Tibial nerve (tissue), 4 donors: ENCODE measurements around the gene THSD7B. TPM values are rescaled to one million over a fixed set of nuclear protein-coding genes. Genes with fewer than 3 reads are reported as not detected.

ENCODE experiments used
- DNase-seq, 2 donors: peaks; one replicate each; pipeline ENCODE4 v3.0.0-alpha.2; 2019; ENCODE audit warnings: low spot score in 2 of 2
- H3K27ac ChIP-seq, 4 donors: fragments of 200-600 bp; sonication (generic) in 3 of 4; one replicate each; pipeline ENCODE4 v1.5.1; 2017 to 2019; ENCODE audit warnings: mild to moderate bottlenecking in 1 of 4
- H3K27me3 ChIP-seq, 2 donors: fragments of 200-600 bp; sonication (generic) in 1 of 2; one replicate each; pipeline versions ENCODE4 v1.5.1 to v1.6.0; 2017 to 2019
- H3K36me3 ChIP-seq, 3 donors: fragments of 200-600 bp; sonication (generic); one replicate each; pipeline ENCODE4 v1.5.1; 2018 to 2019
- H3K4me1 ChIP-seq, 4 donors: fragments of 200-600 bp; sonication (generic) in 3 of 4; one replicate each; pipeline ENCODE4 v1.5.1; 2017 to 2019
- H3K4me3 ChIP-seq, 4 donors: fragments of 200-600 bp; sonication (generic) in 3 of 4; one replicate each; pipeline ENCODE4 v1.5.1; 2017 to 2019; ENCODE audit warnings: mild to moderate bottlenecking in 1 of 4, moderate library complexity in 1 of 4
- H3K9me3 ChIP-seq, 4 donors: fragments of 200-600 bp; sonication (generic) in 3 of 4; one replicate each; pipeline ENCODE4 v1.5.1; 2017 to 2019
- EP300 ChIP-seq, 2 donors: sonication (generic); formaldehyde crosslinking; IDR thresholded peaks; one replicate each; pipeline ENCODE4 v1.6.1; 2017; ENCODE audit warnings: antibody characterized with exemption in 2 of 2, mild to moderate bottlenecking in 1 of 2
- POLR2A ChIP-seq, 2 donors: fragments of 450-650 bp; IDR thresholded peaks; one replicate each; pipeline ENCODE4 v1.6.1; 2017; ENCODE audit warnings: antibody characterized with exemption in 2 of 2, mild to moderate bottlenecking in 2 of 2, moderate library complexity in 2 of 2
- WGBS, 2 donors: methylation state at CpG; one replicate each; pipeline ENCODE4 v1.1.5; 2018; 5-methylcytosine and 5-hydroxymethylcytosine counted together
- total RNA-seq, 4 donors: library from RNA; depleted of rRNA; stranded (reverse); fragments of >200 nt; gene quantifications; one replicate each; pipeline ENCODE4 v1.1.0, GENCODE V29; 2016
- TF ChIP-seq, protein P1 (sequence below), 5 experiments: fragments of 200-600 bp in 3 of 5; fragments of 450-650 bp in 2 of 5; sonication (generic) in 3 of 5; IDR thresholded peaks; one replicate each; pipeline ENCODE4 v1.5.1; 2016 to 2019; ENCODE audit warnings: antibody characterized with exemption in 5 of 5, mild to moderate bottlenecking in 3 of 5, moderate library complexity in 2 of 5

The THSD7B gene
- total RNA-seq, 4 donors from 2014 or later: 1.5 to 13.8 (median 6.7) TPM

GRCh38 chr2:137039482-137040152 is 274.3 kb downstream of the THSD7B start:
- Histone ChIP-seq H3K27me3 (no peaks in the 10 kb centered on the region), H3K36me3 (no peaks in the 10 kb centered on the region), H3K9me3 (no peaks in the 10 kb centered on the region), H3K27ac (no peak overlapping the region), H3K4me3 (no peak overlapping the region), H3K4me1 (no peaks in the 10 kb centered on the region)
- 54 to 67% methylated on average over 2 of the region's 2 CpGs for WGBS, 2 donors
- no peak for TF ChIP-seq EP300 (IDR thresholded peaks at IDR 0.05)
- TF ChIP-seq, protein P1, sequence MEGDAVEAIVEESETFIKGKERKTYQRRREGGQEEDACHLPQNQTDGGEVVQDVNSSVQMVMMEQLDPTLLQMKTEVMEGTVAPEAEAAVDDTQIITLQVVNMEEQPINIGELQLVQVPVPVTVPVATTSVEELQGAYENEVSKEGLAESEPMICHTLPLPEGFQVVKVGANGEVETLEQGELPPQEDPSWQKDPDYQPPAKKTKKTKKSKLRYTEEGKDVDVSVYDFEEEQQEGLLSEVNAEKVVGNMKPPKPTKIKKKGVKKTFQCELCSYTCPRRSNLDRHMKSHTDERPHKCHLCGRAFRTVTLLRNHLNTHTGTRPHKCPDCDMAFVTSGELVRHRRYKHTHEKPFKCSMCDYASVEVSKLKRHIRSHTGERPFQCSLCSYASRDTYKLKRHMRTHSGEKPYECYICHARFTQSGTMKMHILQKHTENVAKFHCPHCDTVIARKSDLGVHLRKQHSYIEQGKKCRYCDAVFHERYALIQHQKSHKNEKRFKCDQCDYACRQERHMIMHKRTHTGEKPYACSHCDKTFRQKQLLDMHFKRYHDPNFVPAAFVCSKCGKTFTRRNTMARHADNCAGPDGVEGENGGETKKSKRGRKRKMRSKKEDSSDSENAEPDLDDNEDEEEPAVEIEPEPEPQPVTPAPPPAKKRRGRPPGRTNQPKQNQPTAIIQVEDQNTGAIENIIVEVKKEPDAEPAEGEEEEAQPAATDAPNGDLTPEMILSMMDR (IDR thresholded peaks at IDR 0.05): no peak
- no peak for TF ChIP-seq POLR2A (IDR thresholded peaks at IDR 0.05)
- DNase-seq: no peak

GRCh38 chr2:137047369-137047768 is 282.0 kb downstream of the THSD7B start:
- no peaks in the 10 kb centered on the region for H3K27me3 ChIP-seq
- WGBS, 2 donors: 81 to 85% methylated on average over 5 of the region's 5 CpGs
- TF ChIP-seq POLR2A (IDR thresholded peaks at IDR 0.05) (no peak), EP300 (IDR thresholded peaks at IDR 0.05) (no peak)
- TF ChIP-seq, protein P1 (IDR thresholded peaks at IDR 0.05): no peak
- no peaks in the 10 kb centered on the region for H3K9me3 ChIP-seq
- no peak overlapping the region for H3K4me3 ChIP-seq
- H3K4me1 ChIP-seq: no peaks in the 10 kb centered on the region
- DNase-seq: no peak
- no peaks in the 10 kb centered on the region for H3K36me3 ChIP-seq
- no peak overlapping the region for H3K27ac ChIP-seq

DNA sequence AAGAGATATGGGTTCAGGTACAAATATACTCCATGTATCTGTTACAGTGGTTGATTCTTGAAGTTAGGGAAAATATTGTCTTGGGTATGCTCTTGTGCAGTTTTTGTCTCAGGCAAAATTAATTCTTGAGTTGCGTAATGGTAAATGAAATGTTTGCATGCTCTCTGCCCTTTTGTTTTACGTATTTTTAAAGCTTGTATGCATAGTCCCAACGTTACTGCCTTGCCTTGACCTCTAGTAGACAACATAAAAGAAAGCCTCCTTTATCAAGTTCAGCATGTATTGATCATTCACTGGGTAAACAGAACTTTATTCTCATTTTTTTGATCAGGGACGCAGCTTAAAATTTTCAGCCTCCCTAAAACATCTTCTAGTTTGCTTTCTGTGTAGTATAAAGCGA is 283.1 kb downstream of the THSD7B start:
- Histone ChIP-seq H3K4me1 (no peaks in the 10 kb centered on the region), H3K27me3 (no peaks in the 10 kb centered on the region), H3K4me3 (no peak overlapping the region), H3K9me3 (no peaks in the 10 kb centered on the region), H3K36me3 (no peaks in the 10 kb centered on the region), H3K27ac (no peak overlapping the region)
- WGBS, 2 donors: 63 to 67% methylated on average over 5 of the region's 5 CpGs
- DNase-seq: no peak
- no peak for TF ChIP-seq POLR2A (IDR thresholded peaks at IDR 0.05)
- TF ChIP-seq, protein P1 (IDR thresholded peaks at IDR 0.05): no peak
- TF ChIP-seq EP300 (IDR thresholded peaks at IDR 0.05): no peak

- Histone ChIP-seq H3K36me3 (no peaks in the 10 kb centered on the region), H3K4me1 (no peaks in the 10 kb centered on the region), H3K9me3 (no peaks in the 10 kb centered on the region), H3K27ac (no peak overlapping the region), H3K4me3 (no peak overlapping the region), H3K27me3 (no peaks in the 10 kb centered on the region)
- no peak for TF ChIP-seq POLR2A (IDR thresholded peaks at IDR 0.05)
- TF ChIP-seq, protein P1 (IDR thresholded peaks at IDR 0.05): no peak
- TF ChIP-seq EP300 (IDR thresholded peaks at IDR 0.05): no peak
- no peak for DNase-seq
Measured at GRCh38 chr2:137049518-137049917, 284.2 kb downstream of the THSD7B start.

DNA sequence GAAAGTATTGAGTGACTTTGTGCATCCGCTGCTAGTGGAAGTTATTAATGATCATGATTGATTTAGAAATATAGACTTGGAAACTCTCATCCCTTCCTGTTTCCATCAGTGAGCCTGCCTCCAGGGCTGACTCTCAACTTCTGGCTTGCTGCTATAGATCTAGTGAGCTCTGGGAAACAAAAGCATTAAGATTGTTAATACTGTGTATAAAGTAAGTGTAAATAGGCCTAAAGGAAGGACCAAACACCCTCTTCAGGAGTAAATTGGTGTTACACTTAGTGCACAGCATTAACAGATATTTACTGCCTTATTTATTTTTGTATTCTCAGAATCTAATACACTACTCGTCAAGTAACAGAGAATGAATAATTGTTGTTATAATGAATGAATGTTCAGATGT is 285.6 kb downstream of the THSD7B start:
- Histone ChIP-seq H3K9me3 (no peaks in the 10 kb centered on the region), H3K4me3 (no peak overlapping the region), H3K36me3 (no peaks in the 10 kb centered on the region), H3K4me1 (no peaks in the 10 kb centered on the region), H3K27ac (no peak overlapping the region), H3K27me3 (no peaks in the 10 kb centered on the region)
- TF ChIP-seq, protein P1 (IDR thresholded peaks at IDR 0.05): no peak
- no peak for TF ChIP-seq EP300 (IDR thresholded peaks at IDR 0.05)
- TF ChIP-seq POLR2A (IDR thresholded peaks at IDR 0.05): no peak
- DNase-seq: no peak
- WGBS, 2 donors: 78 to 84% methylated on average over 2 of the region's 2 CpGs
